WI38 (cell line): ENCODE results near the gene EFCAB8.

ENCODE experiments used
- H3K4me3 ChIP-seq: 2 replicates; pipeline ENCODE4 v1.5.1; 2011; ENCODE audit warnings: low read depth, mild to moderate bottlenecking, control low read depth, low read length
- CTCF ChIP-seq: IDR thresholded peaks from 2 replicates; pipeline ENCODE4 v1.5.1; 2012; ENCODE audit warnings: low read depth, mild to moderate bottlenecking, control low read depth, low read length

The EFCAB8 gene

GRCh38 chr20:32858701-32859372 is at the start of gene EFCAB8:
TSS of gene EFCAB8 (plus strand) at chr20:32858923. CDS start at chr20:32863793, 4,870 bp downstream.
- H3K4me3 ChIP-seq = no peak within 1 kb of the TSS
- no peak for TF ChIP-seq CTCF

DNA sequence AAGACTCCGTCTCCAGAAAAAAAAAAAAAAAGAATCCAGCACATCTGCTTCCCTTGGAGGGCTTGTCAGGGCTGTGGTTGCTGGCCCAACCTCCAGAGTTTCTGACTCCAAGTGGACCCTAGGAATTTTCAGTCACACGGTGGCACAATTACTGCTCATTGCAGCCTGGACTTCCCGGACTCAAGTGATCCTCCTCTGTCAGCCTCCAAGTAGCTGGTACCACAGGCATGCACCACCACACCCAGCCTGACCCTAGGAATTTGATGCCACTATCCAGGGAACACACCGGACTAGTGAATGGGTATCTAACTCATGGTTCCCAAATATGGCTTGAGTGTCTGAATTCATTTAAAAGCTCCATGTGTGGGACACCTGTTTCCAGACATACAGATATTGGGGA is 48.8 kb upstream of the EFCAB8 start:
- no peak for TF ChIP-seq CTCF
- H3K4me3 ChIP-seq = no peak overlapping the region

GRCh38 chr20:32810941-32811340 is 47.8 kb upstream of the EFCAB8 start:
- TF ChIP-seq CTCF = no peak
- H3K4me3 ChIP-seq = no peak overlapping the region

- TF ChIP-seq CTCF = no peak
- H3K4me3 ChIP-seq = no peak overlapping the region
Observed at GRCh38 chr20:32811886-32812285, 46.8 kb upstream of the EFCAB8 start.

DNA sequence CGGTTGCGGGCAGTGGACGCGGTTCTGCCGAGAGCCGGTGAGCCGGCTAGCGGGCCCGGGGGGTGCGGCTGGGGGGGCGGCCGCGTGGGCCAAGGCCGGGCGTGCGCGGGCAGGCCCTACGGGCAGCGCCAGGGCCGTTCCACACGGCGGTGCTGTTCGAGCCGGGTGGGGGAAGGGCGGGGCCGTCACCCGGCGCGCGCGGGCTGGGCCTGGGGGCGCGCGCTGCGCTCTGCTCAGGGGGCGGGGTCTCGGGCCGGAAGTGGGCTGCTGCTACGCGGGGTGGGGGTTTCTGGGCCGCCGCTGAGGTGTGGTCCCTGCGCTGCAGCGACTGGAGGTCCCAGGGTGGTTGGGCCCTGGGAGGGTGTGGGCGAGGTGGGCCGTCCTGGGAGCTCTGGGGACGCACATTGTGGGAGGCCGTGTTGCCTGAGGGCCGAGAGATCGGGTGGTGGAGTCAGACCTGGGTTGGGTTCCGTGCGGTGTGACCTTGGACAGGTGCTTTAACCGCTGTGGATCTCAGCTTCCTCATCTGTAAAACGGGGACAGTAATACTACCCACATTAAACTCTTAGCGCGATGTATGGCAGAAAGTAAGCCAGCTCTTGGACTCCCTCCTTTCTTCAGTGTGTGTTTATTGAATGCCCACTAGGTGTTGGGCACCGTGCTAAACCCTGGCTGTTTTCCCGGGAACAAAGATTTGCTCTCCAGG is 38.6 kb upstream of the EFCAB8 start:
- TF ChIP-seq CTCF = no peak

DNA sequence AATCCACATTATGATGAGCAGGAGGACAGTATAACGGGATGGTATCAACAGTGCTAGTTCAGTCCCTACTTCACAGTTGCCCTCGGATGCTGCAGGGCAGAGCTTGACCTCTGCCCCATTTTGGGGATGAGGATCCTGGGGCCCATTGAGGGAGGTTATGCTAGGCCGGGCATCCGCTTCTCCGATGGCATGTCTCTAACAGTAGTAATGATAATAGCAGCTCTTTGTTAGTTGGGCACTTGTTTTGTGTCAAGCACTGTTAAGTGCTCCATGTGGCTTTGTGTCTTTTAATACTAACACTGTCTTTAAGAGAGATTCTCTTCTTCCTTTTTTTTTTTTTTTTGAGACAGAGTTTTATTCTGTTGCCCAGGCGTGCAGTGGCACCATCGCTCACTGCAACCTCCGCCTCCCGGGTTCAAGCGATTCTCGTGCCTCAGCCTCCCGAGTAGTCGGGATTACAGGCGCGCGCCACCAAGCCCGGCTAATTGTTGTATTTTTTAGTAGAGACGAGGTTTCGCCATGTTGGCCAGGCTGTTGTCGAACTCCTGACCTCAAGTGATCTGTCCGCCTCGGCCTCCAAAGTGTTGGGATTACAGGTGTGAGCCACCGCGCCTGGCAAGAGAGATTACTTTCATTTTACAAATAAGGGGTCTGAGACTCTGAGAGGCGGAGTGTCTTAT is 37.9 kb upstream of the EFCAB8 start:
- peak overlapping the region; percentile 92 for H3K4me3 ChIP-seq
- TF ChIP-seq CTCF = no peak

More for the DNA sequence above, 38.6 kb upstream of the EFCAB8 start:
- H3K4me3 ChIP-seq = peak overlapping the region; percentile 92

GRCh38 chr20:32822225-32822624 is 36.5 kb upstream of the EFCAB8 start:
- H3K4me3 ChIP-seq = 0 out of 2 replicates have a peak overlapping the region, but pooled peaks have one; percentile 3
- TF ChIP-seq CTCF = no peak
